ENCODE measurements around the gene ADISSP. TPM values are rescaled to one million over a fixed set of nuclear protein-coding genes. Genes with fewer than 3 reads are reported as not detected.

The ADISSP gene
- total and polyA plus RNA-seq, 4 donors = 8.5 to 21.1 (median 13.9) TPM

DNA sequence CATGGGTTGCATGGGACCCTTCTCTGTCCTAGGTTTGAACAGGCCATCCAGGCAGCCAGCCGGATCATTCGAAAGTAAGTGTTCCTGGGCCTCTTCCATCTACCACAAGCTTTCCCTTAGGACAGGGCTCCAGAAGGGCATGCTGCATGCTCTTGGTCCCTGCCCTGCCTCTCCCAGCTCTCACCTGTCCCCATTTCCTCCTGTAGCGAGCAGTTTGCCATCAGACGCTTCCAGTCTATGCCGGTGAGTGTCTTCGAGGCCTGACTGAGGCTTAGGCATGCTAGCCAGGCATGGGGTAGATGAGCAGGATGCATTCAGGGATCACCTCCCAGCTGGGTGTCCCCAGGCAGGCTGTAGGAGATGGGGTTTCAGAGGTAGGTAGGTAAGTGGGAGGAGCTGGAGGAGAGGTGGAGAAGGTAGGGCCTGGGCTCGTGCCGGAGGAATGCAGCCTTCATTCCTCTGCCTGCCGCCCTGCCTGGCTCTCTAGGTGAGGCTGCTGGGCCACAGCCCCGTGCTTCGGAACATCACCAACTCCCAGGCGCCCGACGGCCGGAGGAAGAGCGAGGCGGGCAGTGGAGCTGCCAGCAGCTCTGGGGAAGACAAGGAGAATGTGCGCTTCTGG is 32.8 kb upstream of the ADISSP start:
- Histone ChIP-seq H3K9me3 (ENCODE audit: control insufficient read depth, low read length) (no peaks in the 10 kb centered on the region), H3K4me3 (ENCODE audit: low read length in 2 of 2) (no peak overlapping the region), H3K36me3 (ENCODE audit: control insufficient read depth in 1 of 2, insufficient read depth in 2 of 2, low read length in 1 of 2) (peaks cover 0 to 4% of the 10 kb centered on the region in 2 donors), H3K27me3 (ENCODE audit: control insufficient read depth in 1 of 2, insufficient read depth in 2 of 2, low read length in 1 of 2) (no peaks in the 10 kb centered on the region), H3K27ac (ENCODE audit: low read depth in 1 of 2, low read length in 2 of 2) (no peak overlapping the region), H3K4me1 (ENCODE audit: control insufficient read depth in 1 of 2, insufficient read depth in 2 of 2, low read length in 2 of 2) (no peaks in the 10 kb centered on the region)
- 91% methylated on average over 17 to 18 of the region's 18 CpGs for WGBS, 2 donors
- ATAC-seq (ENCODE audit: low FRiP score) (no peak), DNase-seq (no peak)
- intact Hi-C loops (cut with DNase I) = no loop called here

GRCh38 chr20:3798908-3799248 is 31.3 kb upstream of the ADISSP start:
- intact Hi-C loops (cut with DNase I) = no loop called here
- no peak overlapping the region for H3K4me3 ChIP-seq (ENCODE audit: low read length in 2 of 2)
- DNase-seq (peak in 1 of 2 donors; percentile 39), ATAC-seq (ENCODE audit: low FRiP score) (no peak)
- no peaks in the 10 kb centered on the region for H3K27me3 ChIP-seq (ENCODE audit: control insufficient read depth in 1 of 2, insufficient read depth in 2 of 2, low read length in 1 of 2)
- peaks cover 0 to 2% of the 10 kb centered on the region in 2 donors for H3K36me3 ChIP-seq (ENCODE audit: control insufficient read depth in 1 of 2, insufficient read depth in 2 of 2, low read length in 1 of 2)
- no peaks in the 10 kb centered on the region for H3K4me1 ChIP-seq (ENCODE audit: control insufficient read depth in 1 of 2, insufficient read depth in 2 of 2, low read length in 2 of 2)
- 50 to 55% methylated on average over 3 of the region's 3 CpGs for WGBS, 2 donors
- H3K27ac ChIP-seq (ENCODE audit: low read depth in 1 of 2, low read length in 2 of 2) = no peak overlapping the region
- H3K9me3 ChIP-seq (ENCODE audit: control insufficient read depth, low read length) = no peaks in the 10 kb centered on the region

- Histone ChIP-seq H3K27ac (ENCODE audit: low read depth in 1 of 2, low read length in 2 of 2) (no peak overlapping the region), H3K9me3 (ENCODE audit: control insufficient read depth, low read length) (no peaks in the 10 kb centered on the region), H3K27me3 (ENCODE audit: control insufficient read depth in 1 of 2, insufficient read depth in 2 of 2, low read length in 1 of 2) (no peaks in the 10 kb centered on the region), H3K4me3 (ENCODE audit: low read length in 2 of 2) (no peak overlapping the region), H3K36me3 (ENCODE audit: control insufficient read depth in 1 of 2, insufficient read depth in 2 of 2, low read length in 1 of 2) (peaks cover 0 to 2% of the 10 kb centered on the region in 2 donors), H3K4me1 (ENCODE audit: control insufficient read depth in 1 of 2, insufficient read depth in 2 of 2, low read length in 2 of 2) (no peaks in the 10 kb centered on the region)
- ATAC-seq (ENCODE audit: low FRiP score) = no peak
- intact Hi-C loops (cut with DNase I) = no loop called here
- 48 to 60% methylated on average over 5 of the region's 5 CpGs for WGBS, 2 donors
- no peak for DNase-seq
These were observed 30.8 kb upstream of the ADISSP start for GRCh38 chr20:3798373-3798768.

GRCh38 chr20:3797592-3798372 is 30.2 kb upstream of the ADISSP start:
- intact Hi-C loops (cut with DNase I) = no loop called here
- no peaks in the 10 kb centered on the region for H3K4me1 ChIP-seq (ENCODE audit: control insufficient read depth in 1 of 2, insufficient read depth in 2 of 2, low read length in 2 of 2)
- H3K9me3 ChIP-seq (ENCODE audit: control insufficient read depth, low read length) = no peaks in the 10 kb centered on the region
- WGBS, 2 donors = 78 to 79% methylated on average over 19 of the region's 19 CpGs
- ATAC-seq (ENCODE audit: low FRiP score) = no peak
- H3K27me3 ChIP-seq (ENCODE audit: control insufficient read depth in 1 of 2, insufficient read depth in 2 of 2, low read length in 1 of 2) = no peaks in the 10 kb centered on the region
- H3K36me3 ChIP-seq (ENCODE audit: control insufficient read depth in 1 of 2, insufficient read depth in 2 of 2, low read length in 1 of 2) = no peaks in the 10 kb centered on the region
- peak in 1 of 2 donors; percentile 40 for DNase-seq
- H3K4me3 ChIP-seq (ENCODE audit: low read length in 2 of 2) = no peak overlapping the region
- no peak overlapping the region for H3K27ac ChIP-seq (ENCODE audit: low read depth in 1 of 2, low read length in 2 of 2)

- H3K9me3 ChIP-seq (ENCODE audit: control insufficient read depth, low read length) = no peaks in the 10 kb centered on the region
- 82 to 86% methylated on average over 5 of the region's 5 CpGs for WGBS, 2 donors
- H3K4me1 ChIP-seq (ENCODE audit: control insufficient read depth in 1 of 2, insufficient read depth in 2 of 2, low read length in 2 of 2) = no peaks in the 10 kb centered on the region
- no peaks in the 10 kb centered on the region for H3K27me3 ChIP-seq (ENCODE audit: control insufficient read depth in 1 of 2, insufficient read depth in 2 of 2, low read length in 1 of 2)
- no peak overlapping the region for H3K27ac ChIP-seq (ENCODE audit: low read depth in 1 of 2, low read length in 2 of 2)
- H3K4me3 ChIP-seq (ENCODE audit: low read length in 2 of 2) = no peak overlapping the region
- ATAC-seq (ENCODE audit: low FRiP score) (no peak), DNase-seq (no peak)
- no peaks in the 10 kb centered on the region for H3K36me3 ChIP-seq (ENCODE audit: control insufficient read depth in 1 of 2, insufficient read depth in 2 of 2, low read length in 1 of 2)
- intact Hi-C loops (cut with DNase I) = no loop called here
These were observed 29.6 kb upstream of the ADISSP start for GRCh38 chr20:3797226-3797545.

DNA sequence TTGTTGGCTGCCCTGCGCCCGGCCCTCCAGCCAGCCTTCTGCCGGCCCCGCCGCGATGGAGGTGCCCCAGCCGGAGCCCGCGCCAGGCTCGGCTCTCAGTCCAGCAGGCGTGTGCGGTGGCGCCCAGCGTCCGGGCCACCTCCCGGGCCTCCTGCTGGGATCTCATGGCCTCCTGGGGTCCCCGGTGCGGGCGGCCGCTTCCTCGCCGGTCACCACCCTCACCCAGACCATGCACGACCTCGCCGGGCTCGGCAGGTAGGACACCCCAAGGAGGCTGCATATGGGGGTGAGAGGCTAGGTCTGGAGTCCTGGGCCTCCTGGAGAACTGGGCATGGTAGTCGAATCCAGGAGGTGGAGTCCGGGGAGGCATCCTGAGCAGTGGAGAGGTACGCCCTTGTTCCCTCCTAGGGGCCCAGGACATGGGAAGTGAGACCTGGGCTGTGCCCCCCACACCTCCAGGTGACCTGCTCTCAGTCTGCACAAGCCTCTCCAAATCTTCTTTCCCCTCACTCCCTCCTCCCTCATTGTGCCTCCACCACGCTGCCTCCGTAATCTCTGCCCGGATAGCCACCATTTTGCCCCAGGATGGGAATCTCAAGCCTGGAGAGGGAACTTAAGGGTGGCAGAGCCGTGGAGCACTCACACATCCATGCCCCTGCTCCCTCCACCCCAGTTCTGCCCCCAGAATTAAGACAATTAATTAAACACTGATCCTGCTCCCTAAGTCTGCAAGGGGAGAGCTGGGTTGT is 29.1 kb upstream of the ADISSP start:
- intact Hi-C loops (cut with DNase I) = no loop called here
- Histone ChIP-seq H3K27me3 (ENCODE audit: control insufficient read depth in 1 of 2, insufficient read depth in 2 of 2, low read length in 1 of 2) (no peaks in the 10 kb centered on the region), H3K36me3 (ENCODE audit: control insufficient read depth in 1 of 2, insufficient read depth in 2 of 2, low read length in 1 of 2) (no peaks in the 10 kb centered on the region), H3K4me3 (ENCODE audit: low read length in 2 of 2) (peak overlapping the region; percentile 57 to 63), H3K27ac (ENCODE audit: low read depth in 1 of 2, low read length in 2 of 2) (no peak overlapping the region), H3K4me1 (ENCODE audit: control insufficient read depth in 1 of 2, insufficient read depth in 2 of 2, low read length in 2 of 2) (no peaks in the 10 kb centered on the region), H3K9me3 (ENCODE audit: control insufficient read depth, low read length) (no peaks in the 10 kb centered on the region)
- DNase-seq (peak in 1 of 2 donors; percentile 76), ATAC-seq (ENCODE audit: low FRiP score) (no peak)
- 9% methylated on average over 27 to 33 of the region's 33 CpGs for WGBS, 2 donors

GRCh38 chr20:3795511-3796468 is 28.2 kb upstream of the ADISSP start, which contains the start of gene CDC25B:
TSS of gene CDC25B (plus strand) at chr20:3796310. CDS start at chr20:3796532, 222 bp downstream.
- intact Hi-C loops (cut with DNase I) = loop anchor here in 1 of 2 donors (2.0 kb wide), 1 partner anchor 23 kb away; no protein-coding TSS in a partner anchor
- no peaks in the 10 kb centered on the region for H3K9me3 ChIP-seq (ENCODE audit: control insufficient read depth, low read length)
- ATAC-seq (ENCODE audit: low FRiP score) = peak; percentile 96
- no peaks in the 10 kb centered on the region for H3K4me1 ChIP-seq (ENCODE audit: control insufficient read depth in 1 of 2, insufficient read depth in 2 of 2, low read length in 2 of 2)
- no peaks in the 10 kb centered on the region for H3K36me3 ChIP-seq (ENCODE audit: control insufficient read depth in 1 of 2, insufficient read depth in 2 of 2, low read length in 1 of 2)
- H3K27ac ChIP-seq (ENCODE audit: low read depth in 1 of 2, low read length in 2 of 2) = peak within 1 kb of the TSS; percentile 92 to 96
- WGBS, 2 donors = 1% methylated on average over 66 to 69 of the region's 69 CpGs
- H3K27me3 ChIP-seq (ENCODE audit: control insufficient read depth in 1 of 2, insufficient read depth in 2 of 2, low read length in 1 of 2) = no peaks in the 10 kb centered on the region
- peak; percentile 98 for DNase-seq
- H3K4me3 ChIP-seq (ENCODE audit: low read length in 2 of 2) = peak within 1 kb of the TSS; percentile 57 to 80

All from aorta (tissue), 5 donors.